Activated naive CD8-positive, alpha-beta T cell treated with anti-CD3 and anti-CD28 coated beads, Interleukin-2, amount 50 U/mL, for 24 hours (primary cell): ENCODE measurements around the gene ADAT3.
"Not testable (repeated sequence)": the region's sequence is repeated elsewhere in the genome, so short reads cannot be mapped to it uniquely, and the experiment has no call there.

Experiments used
- ATAC-seq: fragments of 150-1000 bp; cut with Tn5 transposase; one replicate; pipeline ENCODE4 v1.10.0; 2021
- DNase-seq: peaks from one replicate; pipeline ENCODE4 v3.0.0; 2021
- H3K27ac Mint-ChIP-seq: one replicate; pipeline ENCODE4 v1.8.0; 2021; ENCODE audit warnings: mild to moderate bottlenecking, mixed read lengths
- H3K27me3 Mint-ChIP-seq: one replicate; pipeline ENCODE4 v1.8.0; 2021; ENCODE audit warnings: mixed read lengths
- H3K36me3 Mint-ChIP-seq: one replicate; pipeline ENCODE4 v1.8.0; 2021; ENCODE audit warnings: low read depth, mixed read lengths
- H3K4me1 Mint-ChIP-seq: one replicate; pipeline ENCODE4 v1.8.0; 2021; ENCODE audit warnings: mixed read lengths
- H3K4me3 Mint-ChIP-seq: one replicate; pipeline ENCODE4 v1.8.0; 2021; ENCODE audit warnings: mild to moderate bottlenecking, moderate library complexity, mixed read lengths
- H3K9me3 Mint-ChIP-seq: one replicate; pipeline ENCODE4 v1.8.0; 2021; ENCODE audit warnings: mixed read lengths

The ADAT3 gene

GRCh38 chr19:1875265-1875645 lies 29.9 kb upstream of the ADAT3 start:
- Mint-ChIP-seq H3K36me3 (peaks cover 16% of the 10 kb centered on the region), H3K27ac (peak overlapping the region; percentile 95), H3K4me1 (peaks cover 24% of the 10 kb centered on the region), H3K4me3 (peak overlapping the region; percentile 98)
- not testable (repeated sequence) for H3K27me3 Mint-ChIP-seq, DNase-seq, H3K9me3 Mint-ChIP-seq, ATAC-seq

- peaks cover 24% of the 10 kb centered on the region for H3K4me1 Mint-ChIP-seq
- peak overlapping the region; percentile 98 for H3K4me3 Mint-ChIP-seq
- peak overlapping the region; percentile 95 for H3K27ac Mint-ChIP-seq
- peaks cover 14% of the 10 kb centered on the region for H3K36me3 Mint-ChIP-seq
- ATAC-seq: peak; percentile 93
- no peaks in the 10 kb centered on the region for H3K27me3 Mint-ChIP-seq
- DNase-seq: peak; percentile 92
- H3K9me3 Mint-ChIP-seq: no peaks in the 10 kb centered on the region
These were observed 29.3 kb upstream of the ADAT3 start for GRCh38 chr19:1875646-1876495.

GRCh38 chr19:1876496-1877279 lies 28.5 kb upstream of the ADAT3 start:
- peak; percentile 14 for ATAC-seq
- peak overlapping the region; percentile 95 for H3K27ac Mint-ChIP-seq
- H3K4me1 Mint-ChIP-seq: peaks cover 24% of the 10 kb centered on the region
- peak overlapping the region; percentile 98 for H3K4me3 Mint-ChIP-seq
- DNase-seq, H3K27me3 Mint-ChIP-seq, H3K9me3 Mint-ChIP-seq: not testable (repeated sequence)
- H3K36me3 Mint-ChIP-seq: peaks cover 14% of the 10 kb centered on the region

DNA sequence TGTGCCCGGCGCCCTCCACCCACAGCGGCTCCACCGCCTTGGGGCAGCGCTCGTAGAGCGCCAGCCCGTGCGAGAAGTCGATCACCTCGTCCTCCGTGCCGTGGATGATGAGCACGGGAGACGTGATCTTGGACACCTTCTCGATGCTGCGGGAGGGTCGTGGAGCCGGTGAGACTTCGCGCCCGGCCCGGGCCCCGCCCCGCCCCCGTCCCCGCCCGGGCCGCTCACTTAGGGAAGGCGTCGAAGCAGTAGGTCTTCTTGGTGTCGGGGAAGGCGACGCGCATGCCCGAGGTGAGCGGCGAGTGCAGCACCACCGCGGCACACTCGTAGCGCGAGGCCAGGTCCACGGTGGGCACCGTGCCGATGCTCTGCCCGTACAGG lies 27.9 kb upstream of the ADAT3 start:
- not testable (repeated sequence) for H3K27ac Mint-ChIP-seq, H3K9me3 Mint-ChIP-seq, H3K4me3 Mint-ChIP-seq, ATAC-seq, DNase-seq, H3K27me3 Mint-ChIP-seq
- Mint-ChIP-seq H3K4me1 (peaks cover 28% of the 10 kb centered on the region), H3K36me3 (peaks cover 14% of the 10 kb centered on the region)

GRCh38 chr19:1878583-1878982 lies 26.6 kb upstream of the ADAT3 start:
- Mint-ChIP-seq H3K36me3 (peaks cover 14% of the 10 kb centered on the region), H3K4me1 (peaks cover 39% of the 10 kb centered on the region)
- H3K4me3 Mint-ChIP-seq: not testable (repeated sequence)

DNA sequence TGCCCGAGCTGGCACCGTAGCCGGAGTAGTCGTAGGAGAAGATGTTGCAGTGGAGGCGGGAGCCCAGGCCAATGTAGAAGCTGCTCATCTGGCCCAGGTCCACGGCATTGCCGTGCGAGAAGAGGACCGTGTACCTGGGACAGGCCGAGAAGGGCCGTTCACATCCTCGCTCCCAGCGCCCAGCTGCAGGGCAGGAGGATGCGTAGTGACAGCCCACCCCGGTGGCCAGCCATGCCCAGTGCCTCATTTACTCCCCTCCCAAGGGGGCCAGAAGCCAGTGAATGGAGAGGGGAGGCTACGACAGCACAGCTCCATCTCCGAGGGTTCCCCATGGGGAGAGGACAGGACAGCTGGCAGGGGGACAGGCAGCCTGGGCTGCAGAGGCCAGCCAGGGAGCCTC lies 25.2 kb upstream of the ADAT3 start:
- H3K4me1 Mint-ChIP-seq: peaks cover 35% of the 10 kb centered on the region
- not testable (repeated sequence) for H3K27me3 Mint-ChIP-seq, H3K9me3 Mint-ChIP-seq, DNase-seq, ATAC-seq, H3K36me3 Mint-ChIP-seq, H3K4me3 Mint-ChIP-seq, H3K27ac Mint-ChIP-seq

More at GRCh38 chr19:1878583-1878982, 26.6 kb upstream of the ADAT3 start:
- H3K27me3 Mint-ChIP-seq, H3K9me3 Mint-ChIP-seq, H3K27ac Mint-ChIP-seq, DNase-seq, ATAC-seq: not testable (repeated sequence)

- no peak for ATAC-seq
- DNase-seq: no peak
- no peak overlapping the region for H3K27ac Mint-ChIP-seq
- H3K36me3 Mint-ChIP-seq: peaks cover 3% of the 10 kb centered on the region
- peaks cover 36% of the 10 kb centered on the region for H3K4me1 Mint-ChIP-seq
- peak overlapping the region; percentile 51 for H3K4me3 Mint-ChIP-seq
- H3K9me3 Mint-ChIP-seq: no peaks in the 10 kb centered on the region
- H3K27me3 Mint-ChIP-seq: no peaks in the 10 kb centered on the region
These were observed 24.4 kb upstream of the ADAT3 start for GRCh38 chr19:1880611-1881392.

DNA sequence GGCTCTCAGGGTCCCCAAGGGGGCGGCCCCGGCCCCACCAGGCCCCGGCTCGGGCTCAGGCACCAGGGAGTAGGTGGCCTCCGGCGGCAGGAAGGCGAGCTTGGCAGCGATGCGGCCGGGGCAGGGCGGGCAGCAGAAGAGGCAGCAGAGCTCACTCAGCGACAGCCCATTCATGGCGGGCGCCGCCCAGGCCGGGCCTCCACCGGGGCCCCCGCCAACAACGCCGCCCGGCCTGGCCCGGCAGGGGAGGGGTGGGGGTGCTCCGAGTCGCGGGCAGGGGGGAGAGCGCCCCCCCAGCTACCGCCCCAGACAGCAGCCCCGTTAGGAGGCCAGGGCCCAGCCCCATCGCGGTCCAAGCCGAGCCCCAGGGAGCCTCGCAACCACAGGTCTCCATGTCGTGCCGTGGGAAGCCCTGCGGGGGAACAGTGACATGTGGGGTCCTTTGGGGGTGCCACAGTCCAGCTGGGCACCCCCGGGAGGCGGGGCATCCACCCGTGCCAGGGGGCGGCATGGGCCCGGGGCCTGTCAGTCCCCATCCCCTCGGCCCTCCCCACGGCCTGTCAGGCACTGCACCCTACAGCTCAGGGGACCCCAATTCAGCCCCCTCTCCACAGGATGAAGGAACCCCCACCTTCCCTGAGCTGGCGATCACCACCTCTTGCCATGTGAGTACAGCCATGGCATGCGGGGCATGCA lies 23.7 kb upstream of the ADAT3 start:
- H3K4me3 Mint-ChIP-seq: peak overlapping the region; percentile 92
- H3K27ac Mint-ChIP-seq: peak overlapping the region; percentile 89
- DNase-seq, H3K36me3 Mint-ChIP-seq, ATAC-seq, H3K27me3 Mint-ChIP-seq, H3K9me3 Mint-ChIP-seq: not testable (repeated sequence)
- peaks cover 33% of the 10 kb centered on the region for H3K4me1 Mint-ChIP-seq

DNA sequence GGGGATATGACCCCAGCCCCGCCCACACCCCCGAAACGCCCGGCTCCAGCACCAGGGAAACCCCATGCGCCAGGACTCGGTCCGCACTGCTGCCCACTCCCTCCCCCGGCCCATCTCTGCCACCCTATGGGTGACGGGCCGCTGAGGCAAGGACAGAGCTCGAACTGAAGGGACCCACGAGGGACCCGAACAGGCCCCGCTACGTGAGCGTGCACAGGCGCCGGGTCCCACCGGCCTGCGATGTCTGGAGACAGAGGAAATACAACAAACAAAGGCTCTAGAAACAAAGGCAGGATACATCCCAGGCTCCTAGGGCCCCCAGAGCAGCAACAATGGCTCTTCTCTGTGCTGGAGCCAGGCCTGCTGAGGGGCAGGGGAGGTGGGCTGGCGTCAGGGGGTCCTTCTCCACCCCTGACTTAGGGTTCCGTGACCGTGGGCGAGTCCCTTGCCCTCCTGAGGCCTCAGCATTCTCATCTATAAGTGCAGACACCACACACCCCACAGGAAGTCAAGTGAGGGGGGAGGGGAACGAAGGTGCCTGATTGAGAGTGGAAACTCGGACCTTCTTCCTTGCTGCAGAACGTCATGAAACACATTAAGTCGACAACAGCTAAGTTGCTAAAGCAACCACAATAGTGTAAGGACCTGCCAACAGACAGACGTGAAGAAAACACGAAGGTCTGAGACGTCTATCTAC lies 23.0 kb upstream of the ADAT3 start:
- DNase-seq: peak; percentile 68
- ATAC-seq: peak; percentile 51
- peak overlapping the region; percentile 92 for H3K4me3 Mint-ChIP-seq
- H3K36me3 Mint-ChIP-seq: peaks cover 3% of the 10 kb centered on the region
- H3K27ac Mint-ChIP-seq: peak overlapping the region; percentile 89
- no peaks in the 10 kb centered on the region for H3K9me3 Mint-ChIP-seq
- no peaks in the 10 kb centered on the region for H3K27me3 Mint-ChIP-seq
- peaks cover 33% of the 10 kb centered on the region for H3K4me1 Mint-ChIP-seq

- no peak for ATAC-seq
- no peaks in the 10 kb centered on the region for H3K27me3 Mint-ChIP-seq
- peak overlapping the region; percentile 92 for H3K4me3 Mint-ChIP-seq
- H3K27ac Mint-ChIP-seq: peak overlapping the region; percentile 89
- peaks cover 3% of the 10 kb centered on the region for H3K36me3 Mint-ChIP-seq
- no peaks in the 10 kb centered on the region for H3K9me3 Mint-ChIP-seq
- no peak for DNase-seq
- H3K4me1 Mint-ChIP-seq: peaks cover 33% of the 10 kb centered on the region
These were observed 22.2 kb upstream of the ADAT3 start for GRCh38 chr19:1882786-1883692.

DNA sequence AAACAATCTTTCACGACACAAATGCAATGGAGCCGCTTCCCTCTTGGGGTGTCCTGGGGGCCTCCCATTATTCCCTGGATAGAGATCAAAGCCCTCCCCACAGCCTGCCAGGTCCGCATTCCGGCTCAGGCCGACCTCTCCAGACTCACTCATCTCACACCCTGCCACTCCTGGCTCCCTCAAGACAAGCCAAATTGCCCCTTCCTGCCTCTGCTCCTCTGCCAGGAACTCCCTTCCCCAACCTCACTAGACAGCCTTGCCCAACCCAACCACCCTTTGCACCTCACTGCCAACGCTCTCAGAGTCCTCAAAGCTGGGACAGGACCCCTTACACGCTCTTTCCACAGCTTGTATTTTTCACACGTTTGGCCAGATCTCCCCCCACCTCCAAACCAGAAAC lies 21.4 kb upstream of the ADAT3 start:
- Mint-ChIP-seq H3K27me3 (no peaks in the 10 kb centered on the region), H3K36me3 (peaks cover 3% of the 10 kb centered on the region), H3K4me1 (peaks cover 33% of the 10 kb centered on the region), H3K9me3 (no peaks in the 10 kb centered on the region), H3K27ac (peak overlapping the region; percentile 89), H3K4me3 (peak overlapping the region; percentile 92)
- ATAC-seq (peak; percentile 31), DNase-seq (no peak)

DNA sequence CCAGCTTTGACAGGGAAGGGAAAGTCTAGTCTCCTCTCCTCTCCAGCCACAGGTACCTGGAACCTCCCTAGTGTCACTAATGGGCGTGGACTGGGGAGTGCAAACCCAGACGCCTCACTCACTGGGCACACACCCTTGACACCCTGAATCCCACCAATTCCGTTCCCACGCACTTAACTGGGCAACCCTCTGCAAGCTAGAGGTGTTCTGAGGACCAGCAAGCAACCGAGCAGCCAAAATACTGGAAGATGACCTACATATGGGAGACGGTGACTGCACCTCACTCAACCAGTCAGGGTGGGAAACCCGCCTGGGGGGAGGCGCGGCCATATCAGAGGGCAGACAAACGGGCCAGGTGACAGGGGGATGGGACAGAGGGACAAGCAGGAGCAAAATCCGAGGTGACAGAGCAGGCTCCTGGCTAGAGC lies 20.9 kb upstream of the ADAT3 start:
- ATAC-seq (peak; percentile 21), DNase-seq (no peak)
- Mint-ChIP-seq H3K9me3 (no peaks in the 10 kb centered on the region), H3K36me3 (peaks cover 3% of the 10 kb centered on the region), H3K27me3 (no peaks in the 10 kb centered on the region), H3K4me1 (peaks cover 33% of the 10 kb centered on the region), H3K4me3 (peak overlapping the region; percentile 92), H3K27ac (peak overlapping the region; percentile 89)
